Fibroblast of skin of right quadriceps (primary cell): ENCODE data around the gene PHETA1.
"Not testable (repeated sequence)": the region's sequence is repeated elsewhere in the genome, so short reads cannot be mapped to it uniquely, and the experiment has no call there.

Experiments
- DNase-seq: peaks from one replicate; pipeline ENCODE4 v3.0.0-alpha.2; 2013

Gene PHETA1

GRCh38 chr12:111405149-111405858 lies 36.4 kb upstream of the PHETA1 start:
- DNase-seq: peak; percentile 93

GRCh38 chr12:111404362-111405148 lies 35.7 kb upstream of the PHETA1 start:
- DNase-seq: peak; percentile 60

- not testable (repeated sequence) for DNase-seq
These were observed 33.6 kb upstream of the PHETA1 start for GRCh38 chr12:111402490-111402824.

GRCh38 chr12:111401167-111401605 lies 32.3 kb upstream of the PHETA1 start:
- DNase-seq: no peak

- not testable (repeated sequence) for DNase-seq
These were observed 31.0 kb upstream of the PHETA1 start for GRCh38 chr12:111399741-111400404.

- DNase-seq: no peak
These were observed 29.6 kb upstream of the PHETA1 start for GRCh38 chr12:111398530-111398929.

GRCh38 chr12:111396726-111397445 lies 28.0 kb upstream of the PHETA1 start:
- DNase-seq: peak; percentile 77

GRCh38 chr12:111396271-111396670 lies 27.4 kb upstream of the PHETA1 start:
- not testable (repeated sequence) for DNase-seq

- no peak for DNase-seq
These were observed 26.7 kb upstream of the PHETA1 start for GRCh38 chr12:111395336-111396187.

- no peak for DNase-seq
These were observed 25.6 kb upstream of the PHETA1 start for GRCh38 chr12:111394480-111394879.

- no peak for DNase-seq
These were observed 24.9 kb upstream of the PHETA1 start for GRCh38 chr12:111393700-111394300.

- DNase-seq: no peak
These were observed 22.0 kb upstream of the PHETA1 start for GRCh38 chr12:111390910-111391309.

GRCh38 chr12:111389635-111390034 lies 20.7 kb upstream of the PHETA1 start:
- DNase-seq: no peak

GRCh38 chr12:111387747-111388323 lies 18.9 kb upstream of the PHETA1 start:
- DNase-seq: no peak

- no peak for DNase-seq
These were observed 18.0 kb upstream of the PHETA1 start for GRCh38 chr12:111386885-111387284.

GRCh38 chr12:111384596-111384995 lies 15.7 kb upstream of the PHETA1 start:
- DNase-seq: no peak

GRCh38 chr12:111379942-111380554 lies 11.2 kb upstream of the PHETA1 start:
- DNase-seq: no peak

GRCh38 chr12:111377440-111377839 lies 8.5 kb upstream of the PHETA1 start:
- no peak for DNase-seq

- not testable (repeated sequence) for DNase-seq
These were observed 4.3 kb upstream of the PHETA1 start for GRCh38 chr12:111373231-111373630.

- DNase-seq: no peak
These were observed 763 bp upstream of the PHETA1 start for GRCh38 chr12:111369496-111370220.
